IMR-90 (cell line): Measurements from ENCODE around the gene ARHGEF26. TPM values are rescaled to one million over a fixed set of nuclear protein-coding genes. Genes with fewer than 3 reads are reported as not detected.

Experiments
- ATAC-seq: fragments of 200-7000 bp; cut with Tn5 transposase; 2 replicates; pipeline ENCODE4 v1.9.1; 2020; ENCODE audit warnings: low read depth, mild to moderate bottlenecking, moderate library complexity
- BruUV-seq: library from RNA; stranded (reverse); fragments of 400-500 nt; replicated peaks from 2 replicates; lab custom pipeline; 2021; lab: Mats Ljungman, UMichigan
- CTCF ChIA-PET: fragments of 300-600 bp; formaldehyde crosslinking; extraction: SDS; loops from one replicate; lab custom pipeline; 2021; ENCODE audit warnings: antibody characterized with exemption; lab: Yijun Ruan, JAX
- POLR2A ChIA-PET: fragments of 300-600 bp; sonication (Branson Sonifier 250); formaldehyde crosslinking; loops from one replicate; lab custom pipeline; 2022; ENCODE audit warnings: antibody characterized with exemption; ENCODE audit not compliant: unreplicated experiment; lab: Charles Lee
- DNase-seq: peaks from one replicate; pipeline ENCODE4 v3.0.0; 2013
- H2AFZ ChIP-seq: replicated peaks from 2 replicates; pipeline ENCODE3; 2013; ENCODE audit warnings: low read length, mild to moderate bottlenecking; ENCODE audit not compliant: poor library complexity
- H2AK5ac ChIP-seq: 2 replicates; pipeline ENCODE4 v1.6.1; 2013; ENCODE audit warnings: low read depth, low read length, inconsistent platforms
- H2AK9ac ChIP-seq: replicated peaks from 2 replicates; pipeline ENCODE3; 2013; ENCODE audit warnings: mild to moderate bottlenecking, low read depth, low read length, moderate library complexity; ENCODE audit not compliant: poor library complexity
- H2BK120ac ChIP-seq: 2 replicates; pipeline ENCODE4 v1.6.1; 2013; ENCODE audit warnings: low read depth, low read length, inconsistent platforms
- H2BK15ac ChIP-seq: 3 replicates; pipeline ENCODE4 v1.6.1; 2013; ENCODE audit warnings: low read depth, low read length, inconsistent platforms
- H2BK20ac ChIP-seq: 2 replicates; pipeline ENCODE4 v1.6.1; 2013; ENCODE audit warnings: low read depth, mild to moderate bottlenecking, inconsistent platforms, low read length, moderate library complexity
- H2BK5ac ChIP-seq: 2 replicates; pipeline ENCODE4 v1.6.1; 2013; ENCODE audit warnings: mild to moderate bottlenecking, low read depth, low read length, inconsistent platforms; ENCODE audit not compliant: poor library complexity, severe bottlenecking
- H3K14ac ChIP-seq: replicated peaks from 2 replicates; pipeline ENCODE4 v1.6.1; 2013; ENCODE audit warnings: low read depth, low read length, inconsistent platforms
- H3K18ac ChIP-seq: 2 replicates; pipeline ENCODE4 v1.6.1; 2013; ENCODE audit warnings: low read depth, low read length, control low read depth
- H3K23ac ChIP-seq: 2 replicates; pipeline ENCODE4 v1.6.1; 2013; ENCODE audit warnings: low read depth, low read length, inconsistent platforms
- H3K27ac ChIP-seq: 2 replicates; pipeline ENCODE4 v1.5.1; 2013; ENCODE audit warnings: mild to moderate bottlenecking, control low read depth, low read length; ENCODE audit not compliant: insufficient read depth
- H3K27me3 ChIP-seq: 2 replicates; pipeline ENCODE4 v1.6.1; 2013; ENCODE audit warnings: low read length; ENCODE audit not compliant: control insufficient read depth, insufficient read depth
- H3K36me3 ChIP-seq: 2 replicates; pipeline ENCODE4 v1.6.1; 2013; ENCODE audit warnings: low read length, mixed read lengths; ENCODE audit not compliant: control insufficient read depth, insufficient read depth
- H3K4ac ChIP-seq: 2 replicates; pipeline ENCODE4 v1.6.1; 2013; ENCODE audit warnings: low read depth, low read length, inconsistent platforms
- H3K4me1 ChIP-seq: 2 replicates; pipeline ENCODE4 v1.6.1; 2013; ENCODE audit warnings: low read length, mixed read lengths; ENCODE audit not compliant: control insufficient read depth, insufficient read depth
- H3K4me2 ChIP-seq: 2 replicates; pipeline ENCODE4 v1.6.1; 2013; ENCODE audit warnings: low read depth, mild to moderate bottlenecking, control low read depth, low read length, moderate library complexity
- H3K4me3 ChIP-seq: 2 replicates; pipeline ENCODE4 v1.5.1; 2013; ENCODE audit warnings: low read depth, mild to moderate bottlenecking, control low read depth, low read length, moderate library complexity; ENCODE audit not compliant: insufficient read depth
- H3K56ac ChIP-seq: 2 replicates; pipeline ENCODE4 v1.6.1; 2013; ENCODE audit warnings: low read length, inconsistent platforms; ENCODE audit not compliant: insufficient read depth; ENCODE audit errors: extremely low read depth
- H3K79me1 ChIP-seq, 2 experiments: 2 replicates each; pipeline ENCODE4 v1.6.1; 2013; ENCODE audit warnings: low read length in 2 of 2, inconsistent platforms in 1 of 2, low read depth in 1 of 2
- H3K9ac ChIP-seq: 2 replicates; pipeline ENCODE4 v1.6.1; 2013; ENCODE audit warnings: low read depth, low read length, control low read depth
- H3K9me1 ChIP-seq: 2 replicates; pipeline ENCODE4 v1.6.1; 2013; ENCODE audit warnings: low read length, inconsistent platforms; ENCODE audit not compliant: insufficient read depth
- H3K9me3 ChIP-seq: 2 replicates; pipeline ENCODE4 v1.6.1; 2013; ENCODE audit warnings: low read length; ENCODE audit not compliant: control insufficient read depth, insufficient read depth
- H4K20me1 ChIP-seq: 2 replicates; pipeline ENCODE4 v1.6.1; 2013; ENCODE audit warnings: low read length, inconsistent platforms; ENCODE audit not compliant: insufficient read depth
- H4K5ac ChIP-seq: 2 replicates; pipeline ENCODE4 v1.6.1; 2013; ENCODE audit warnings: mild to moderate bottlenecking, low read depth, low read length, control low read depth
- H4K8ac ChIP-seq, 2 experiments: 2 replicates each; pipeline ENCODE4 v1.6.1; 2013; ENCODE audit warnings: low read depth in 2 of 2, low read length in 2 of 2, control low read depth in 1 of 2, inconsistent platforms in 1 of 2
- H4K91ac ChIP-seq: 2 replicates; pipeline ENCODE4 v1.6.1; 2013; ENCODE audit warnings: low read depth, low read length, inconsistent platforms; ENCODE audit not compliant: insufficient read depth
- BHLHE40 ChIP-seq: fragments of 150-350 bp; IDR thresholded peaks from 2 replicates; pipeline ENCODE4 v1.6.1; 2016; ENCODE audit warnings: mild to moderate bottlenecking, low read depth, low read length
- CEBPB ChIP-seq: IDR thresholded peaks from 2 replicates; pipeline ENCODE4 v1.6.1; 2012; ENCODE audit warnings: low read depth, low read length, improper control_type of control experiment
- CHD1 ChIP-seq: IDR thresholded peaks from 2 replicates; pipeline ENCODE4 v1.6.1; 2012; ENCODE audit warnings: low read depth, low read length, improper control_type of control experiment
- CTCF ChIP-seq: conservative IDR thresholded peaks from 2 replicates; pipeline ENCODE4 v1.5.1; 2012; ENCODE audit warnings: mild to moderate bottlenecking, low read depth, low read length, improper control_type of control experiment
- ELK1 ChIP-seq: fragments of 150-350 bp; IDR thresholded peaks from 2 replicates; pipeline ENCODE4 v1.6.1; 2016; ENCODE audit warnings: low read depth, mild to moderate bottlenecking, low read length, moderate library complexity, borderline replicate concordance
- FOS ChIP-seq: fragments of 150-350 bp; IDR thresholded peaks from 2 replicates; pipeline ENCODE4 v1.6.1; 2016; ENCODE audit warnings: low read depth, low read length
- MAFK ChIP-seq: IDR thresholded peaks from 2 replicates; pipeline ENCODE4 v1.6.1; 2012; ENCODE audit warnings: low read depth, low read length, improper control_type of control experiment
- MAZ ChIP-seq: IDR thresholded peaks from 2 replicates; pipeline ENCODE4 v1.6.1; 2012; ENCODE audit warnings: low read depth, mild to moderate bottlenecking, low read length, improper control_type of control experiment, moderate library complexity, borderline replicate concordance
- MXI1 ChIP-seq: IDR thresholded peaks from 2 replicates; pipeline ENCODE4 v1.6.1; 2012; ENCODE audit warnings: low read depth, mild to moderate bottlenecking, low read length, moderate library complexity, borderline replicate concordance
- NFE2L2 ChIP-seq: fragments of 150-350 bp; IDR thresholded peaks from 2 replicates; pipeline ENCODE4 v1.6.1; 2016; ENCODE audit warnings: low read depth, mild to moderate bottlenecking, low read length
- RAD21 ChIP-seq: IDR thresholded peaks from 2 replicates; pipeline ENCODE4 v1.6.1; 2012; ENCODE audit warnings: low read length, improper control_type of control experiment
- RCOR1 ChIP-seq: IDR thresholded peaks from 2 replicates; pipeline ENCODE4 v1.6.1; 2012; ENCODE audit warnings: mild to moderate bottlenecking, low read length, improper control_type of control experiment; ENCODE audit not compliant: insufficient replicate concordance
- RFX5 ChIP-seq: IDR thresholded peaks from 2 replicates; pipeline ENCODE4 v1.8.0; 2012; ENCODE audit warnings: low read depth, mild to moderate bottlenecking, low read length, moderate library complexity
- SMC3 ChIP-seq: fragments of 150-350 bp; IDR thresholded peaks from 2 replicates; pipeline ENCODE4 v1.6.1; 2016; ENCODE audit warnings: low read depth, mild to moderate bottlenecking, antibody characterized with exemption, low read length, moderate library complexity
- USF2 ChIP-seq: fragments of 150-350 bp; IDR thresholded peaks from 2 replicates; pipeline ENCODE4 v1.6.1; 2017; ENCODE audit warnings: mild to moderate bottlenecking, antibody characterized with exemption, low read length, low read depth
- WGBS, 2 experiments: methylation state at CpG; one replicate each; pipeline versions ENCODE4 v1.1.5 to v1.1.7; 2013; ENCODE audit warnings: missing lambda C conversion rate in 2 of 2; ENCODE audit not compliant: insufficient read length in 1 of 2; ENCODE audit errors: extremely low coverage in 2 of 2; 5-methylcytosine and 5-hydroxymethylcytosine counted together
- dilution Hi-C: fragments of 300-500 bp; cut with HindIII; formaldehyde crosslinking; loops from one replicate; pipeline ENCODE4 v1.14.3; 2018; ENCODE audit warnings: low sequenced_read_pairs; ENCODE audit not compliant: unreplicated experiment
- in situ Hi-C: fragments of 300-500 bp; cut with MboI; formaldehyde crosslinking; loops from 3 replicates; pipeline ENCODE4 v1.14.3; 2019; ENCODE audit warnings: low sequenced_read_pairs, inconsistent platforms, mixed read lengths
- intact Hi-C: fragments of 100-400 bp; cut with micrococcal nuclease; formaldehyde crosslinking; loops from 2 replicates; pipeline ENCODE4 v1.10.0; 2022
- polyA plus RNA-seq, 3 experiments: library from polyadenylated mRNA; depleted of rRNA; stranded (reverse); fragments of >200 nt; gene quantifications; 2 replicates each; pipeline ENCODE4 v1.2.3, GENCODE V29; 2012; ENCODE audit warnings: low replicate concordance in 1 of 3
- total RNA-seq: library from RNA; depleted of rRNA; stranded (reverse); fragments of >200 nt; gene quantifications from 2 replicates; pipeline ENCODE4 v1.2.3, GENCODE V29; 2012

Gene ARHGEF26
- total and polyA plus RNA-seq, 2 of the 4 experiments (the other 2 are of a cell fraction), result 2.0 to 2.3 TPM

- TF ChIP-seq CHD1 (no peak), FOS (no peak), RCOR1 (no peak), ELK1 (no peak), CTCF (no peak), CEBPB (no peak), MXI1 (no peak), MAFK (no peak), MAZ (no peak), SMC3 (no peak), BHLHE40 (no peak), RFX5 (no peak), USF2 (no peak), NFE2L2 (no peak), RAD21 (no peak)
- no peak overlapping the region for H4K91ac ChIP-seq
- H3K4me3 ChIP-seq, result no peak overlapping the region
- ChIA-PET CTCF (interaction anchor here (0.8 kb wide), 1 partner anchor 10 kb away, joined by 3 read pairs; no protein-coding TSS in a partner anchor), POLR2A (no interaction called here)
- ATAC-seq, result no peak
- H3K27ac ChIP-seq, result no peak overlapping the region
- H3K27me3 ChIP-seq, result no peaks in the 10 kb centered on the region
- H2AK5ac ChIP-seq, result no peak overlapping the region
- no peak for DNase-seq
- intact Hi-C loops, result no loop called here
- no peaks in the 10 kb centered on the region for H4K20me1 ChIP-seq
- no peaks in the 10 kb centered on the region for H3K9me3 ChIP-seq
- H3K9ac ChIP-seq, result no peak overlapping the region
- H2AK9ac ChIP-seq, result no peak overlapping the region
- no peak overlapping the region for H3K23ac ChIP-seq
- no peak overlapping the region for H3K18ac ChIP-seq
- H2BK5ac ChIP-seq, result no peak overlapping the region
- H2BK15ac ChIP-seq, result no peak overlapping the region
- dilution Hi-C loops, result no loop called here
- no peaks in the 10 kb centered on the region for H3K4me1 ChIP-seq
- H3K79me1 ChIP-seq, result no peaks in the 10 kb centered on the region
- BruUV-seq, result no TSS peak
- H3K56ac ChIP-seq, result no peak overlapping the region
- no peak overlapping the region for H2BK120ac ChIP-seq
- in situ Hi-C loops, result no loop called here
- no peak overlapping the region for H3K4me2 ChIP-seq
- 100% methylated on average over 2 of the region's 8 CpGs; no CpG with 5 or more reads in 1 of the 2 experiments for WGBS, 2 experiments
- H3K9me1 ChIP-seq, result no peaks in the 10 kb centered on the region
- no peak overlapping the region for H4K5ac ChIP-seq
- no peaks in the 10 kb centered on the region for H3K36me3 ChIP-seq
- no peak overlapping the region for H4K8ac ChIP-seq
- H3K14ac ChIP-seq, result no peak overlapping the region
- H2BK20ac ChIP-seq, result no peak overlapping the region
- H2AFZ ChIP-seq, result no peak overlapping the region
- H3K4ac ChIP-seq, result no peak overlapping the region
Measured at GRCh38 chr3:154209499-154209898, 88.3 kb downstream of the ARHGEF26 start.
